UCSD-AML1 (cell line): ENCODE measurements around the gene ARNT2.

Source experiments
- DNase-seq: peaks from one replicate; lab custom pipeline; 2025; ENCODE audit not compliant: unreplicated experiment; lab: John Stamatoyannopoulos, UW

ARNT2 gene

GRCh38 chr15:80405970-80406369 lies 1.8 kb downstream of the ARNT2 start:
- no peak for DNase-seq

GRCh38 chr15:80411788-80412288 lies 7.7 kb downstream of the ARNT2 start:
- DNase-seq = no peak

- DNase-seq = no peak
Observed at GRCh38 chr15:80414546-80415357, 10.6 kb downstream of the ARNT2 start.

- DNase-seq = no peak
Observed at GRCh38 chr15:80415358-80415670, 11.1 kb downstream of the ARNT2 start.

GRCh38 chr15:80416702-80417101 lies 12.5 kb downstream of the ARNT2 start:
- no peak for DNase-seq

- no peak for DNase-seq
Observed at GRCh38 chr15:80418892-80419537, 14.8 kb downstream of the ARNT2 start.

DNA sequence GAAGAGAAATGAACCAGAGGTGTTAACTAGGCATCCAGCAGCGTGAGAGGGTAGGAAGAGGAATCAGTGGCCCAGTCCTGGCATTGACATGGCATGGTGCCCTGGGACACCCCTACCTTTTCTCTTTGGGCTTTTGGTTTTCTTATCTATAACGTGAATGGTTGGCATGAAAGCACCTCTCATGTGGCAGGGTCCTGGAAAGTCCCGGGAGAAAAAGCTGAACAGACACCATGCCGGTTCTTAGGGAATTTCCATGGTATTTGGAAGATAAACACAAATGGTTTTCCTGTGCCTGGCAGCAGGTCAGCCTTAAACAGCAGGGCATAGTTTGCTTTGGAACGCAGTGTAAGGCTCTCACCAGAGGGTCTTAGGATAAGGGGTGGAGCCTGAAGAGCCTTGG lies 15.4 kb downstream of the ARNT2 start:
- no peak for DNase-seq

- DNase-seq = no peak
Observed at GRCh38 chr15:80420658-80421057, 16.5 kb downstream of the ARNT2 start.

GRCh38 chr15:80423215-80423614 lies 19.0 kb downstream of the ARNT2 start:
- DNase-seq = no peak

GRCh38 chr15:80424381-80424780 lies 20.2 kb downstream of the ARNT2 start:
- no peak for DNase-seq

GRCh38 chr15:80426316-80426715 lies 22.1 kb downstream of the ARNT2 start:
- no peak for DNase-seq

- no peak for DNase-seq
Observed at GRCh38 chr15:80429964-80430363, 25.8 kb downstream of the ARNT2 start.

GRCh38 chr15:80431635-80432344 lies 27.6 kb downstream of the ARNT2 start:
- DNase-seq = no peak

DNA sequence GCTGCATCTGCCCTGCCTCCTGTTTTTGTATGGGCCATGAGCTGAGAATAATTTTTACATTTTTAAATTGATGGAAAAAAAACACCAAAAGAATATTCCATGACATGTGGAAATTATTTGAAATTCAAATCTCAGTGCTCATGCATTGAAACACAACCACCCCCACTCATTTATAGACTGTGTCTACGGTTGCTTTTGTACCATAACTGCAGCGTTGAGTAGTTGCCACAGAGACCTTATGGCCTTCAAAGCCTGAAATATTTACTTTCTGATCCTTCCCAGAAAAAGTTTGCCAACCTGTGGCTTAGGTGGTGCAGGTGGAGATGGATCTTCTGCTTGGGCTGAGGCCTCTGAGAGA lies 28.1 kb downstream of the ARNT2 start:
- no peak for DNase-seq

DNA sequence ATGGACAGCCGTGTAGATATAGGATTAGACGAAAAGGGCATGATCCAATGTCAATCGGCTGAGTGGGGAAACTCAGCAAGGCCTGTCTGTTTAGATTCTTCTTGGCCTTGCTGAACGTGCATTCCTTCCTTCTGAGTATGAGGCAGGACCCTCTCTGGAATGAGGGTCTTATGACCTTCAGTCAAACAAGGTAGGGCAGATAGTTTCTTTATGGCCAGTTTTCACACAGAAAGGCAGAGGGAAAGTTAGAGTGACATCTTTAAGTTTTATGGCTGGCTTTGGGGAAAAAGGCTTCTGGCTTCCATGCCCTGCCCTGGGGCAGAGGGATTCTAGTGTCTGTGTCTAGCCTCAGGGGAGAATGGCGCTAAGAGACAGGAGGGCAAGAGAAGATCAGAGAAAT lies 29.7 kb downstream of the ARNT2 start:
- no peak for DNase-seq

- DNase-seq = no peak
Observed at GRCh38 chr15:80434926-80435720, 30.9 kb downstream of the ARNT2 start.

- DNase-seq = no peak
Observed at GRCh38 chr15:80436511-80437307, 32.5 kb downstream of the ARNT2 start.

DNA sequence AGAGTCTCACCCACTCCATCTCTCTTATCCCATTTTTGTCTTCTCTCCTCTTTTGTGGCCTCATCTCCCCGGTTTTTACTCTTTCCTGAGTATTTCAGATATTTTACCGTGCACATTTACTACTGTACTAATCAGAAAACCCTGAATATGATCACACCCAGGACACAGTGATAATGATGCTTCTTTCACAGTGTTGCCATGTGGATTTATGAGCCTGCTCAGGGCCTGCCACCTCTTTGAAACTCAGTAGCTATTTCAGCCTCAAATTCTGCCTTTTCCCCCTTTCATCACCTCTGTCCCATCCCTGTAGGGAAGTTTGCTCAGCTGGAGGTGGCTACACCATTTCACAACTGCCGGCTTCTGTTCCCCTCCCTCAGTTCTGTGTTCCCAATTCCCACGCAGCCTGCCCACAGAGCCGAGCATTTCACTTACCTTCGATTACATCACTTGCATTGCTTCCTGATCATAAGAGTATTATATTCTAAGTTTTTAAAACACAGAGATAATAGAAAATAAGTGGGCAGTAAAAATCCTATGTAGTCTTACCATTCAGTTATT lies 33.2 kb downstream of the ARNT2 start:
- DNase-seq = no peak

GRCh38 chr15:80439140-80439539 lies 35.0 kb downstream of the ARNT2 start:
- DNase-seq = no peak

DNA sequence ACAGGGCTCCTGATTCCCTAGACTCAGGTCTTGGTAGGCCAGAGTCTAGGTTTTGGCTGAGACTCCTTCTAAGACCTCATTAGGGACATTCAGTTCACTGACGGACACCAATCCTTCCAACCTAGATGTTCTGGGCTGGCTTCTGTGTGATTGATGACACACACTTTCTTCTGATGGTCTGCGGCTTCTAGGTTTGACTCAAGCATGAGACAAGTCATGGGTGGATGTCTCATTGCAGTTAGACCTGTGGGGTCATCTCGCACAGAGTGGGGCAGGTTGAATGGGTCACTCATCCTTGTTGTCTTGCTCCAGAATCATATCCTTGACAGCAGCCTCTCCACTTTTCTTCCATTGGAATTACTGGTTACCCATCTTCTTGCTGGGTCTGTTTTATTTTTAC lies 35.8 kb downstream of the ARNT2 start:
- DNase-seq = no peak
